Measurements from ENCODE around the gene TIMM21. TPM values are rescaled to one million over a fixed set of nuclear protein-coding genes. Genes with fewer than 3 reads are reported as not detected.
A peak's percentile ranks its signal among the peaks of the same experiment; 100 is the strongest.

Gene TIMM21
- total and polyA plus RNA-seq, 9 of the 15 experiments (the other 6 are each of a cell fraction or from before 2014, with no cell fraction given), result 54.7 to 229 (median 83.3) TPM

- TF ChIP-seq ARID2 (IDR thresholded peaks at IDR 0.05) (no peak), CBX5 (IDR thresholded peaks at IDR 0.05; ENCODE audit: borderline replicate concordance, low read depth) (no peak), ZNF140 (CRISPR knock-in tag; IDR thresholded peaks at IDR 0.05) (no peak), MCM7 (IDR thresholded peaks at IDR 0.05) (no peak), PCBP1 (IDR thresholded peaks at IDR 0.05; ENCODE audit: low read depth, low read length, poor library complexity, severe bottlenecking) (no peak), BRF1 (IDR thresholded peaks at IDR 0.05; ENCODE audit: borderline replicate concordance, extremely low read depth, insufficient read length) (no peak), CREB3L1 (IDR thresholded peaks at IDR 0.05; ENCODE audit: borderline replicate concordance, low read depth) (peak; percentile 70; the same call in 1 of the 2 replicates), ZBTB17 (CRISPR knock-in tag; IDR thresholded peaks at IDR 0.05) (no peak), E2F5 (CRISPR knock-in tag; IDR thresholded peaks at IDR 0.05) (no peak), RCOR1 (IDR thresholded peaks at IDR 0.05; ENCODE audit: borderline replicate concordance in 1 of 2, low read depth in 2 of 2, low read length in 2 of 2) (no peak), CXXC5 (CRISPR knock-in tag; IDR thresholded peaks at IDR 0.05) (peak; percentile 84), SMARCA5 (IDR thresholded peaks at IDR 0.05) (no peak), ELF2 (CRISPR knock-in tag; IDR thresholded peaks at IDR 0.05) (peak; percentile 40; the same call in 1 of the 2 replicates), ZFPM2 (CRISPR knock-in tag; IDR thresholded peaks at IDR 0.05) (no peak), CREB1 (IDR thresholded peaks at IDR 0.05) (peak; percentile 93), CREB1 (CRISPR knock-in tag; IDR thresholded peaks at IDR 0.05) (peak; percentile 84), ZNF197 (CRISPR knock-in tag; IDR thresholded peaks at IDR 0.05; ENCODE audit: low read depth) (peak; percentile 91), RBM14 (IDR thresholded peaks at IDR 0.05; ENCODE audit: borderline replicate concordance, insufficient read depth, low read depth, low read length) (no peak), ZC3H4 (CRISPR knock-in tag; IDR thresholded peaks at IDR 0.05; ENCODE audit: borderline replicate concordance) (no peak), ZNF445 (CRISPR knock-in tag; IDR thresholded peaks at IDR 0.05; ENCODE audit: low read depth) (no peak), NUFIP1 (IDR thresholded peaks at IDR 0.05; ENCODE audit: partially characterized antibody) (no peak), ZNF644 (tag; IDR thresholded peaks at IDR 0.05; ENCODE audit: low read depth) (peak; percentile 95)
- TF ChIP-seq, protein P1, sequence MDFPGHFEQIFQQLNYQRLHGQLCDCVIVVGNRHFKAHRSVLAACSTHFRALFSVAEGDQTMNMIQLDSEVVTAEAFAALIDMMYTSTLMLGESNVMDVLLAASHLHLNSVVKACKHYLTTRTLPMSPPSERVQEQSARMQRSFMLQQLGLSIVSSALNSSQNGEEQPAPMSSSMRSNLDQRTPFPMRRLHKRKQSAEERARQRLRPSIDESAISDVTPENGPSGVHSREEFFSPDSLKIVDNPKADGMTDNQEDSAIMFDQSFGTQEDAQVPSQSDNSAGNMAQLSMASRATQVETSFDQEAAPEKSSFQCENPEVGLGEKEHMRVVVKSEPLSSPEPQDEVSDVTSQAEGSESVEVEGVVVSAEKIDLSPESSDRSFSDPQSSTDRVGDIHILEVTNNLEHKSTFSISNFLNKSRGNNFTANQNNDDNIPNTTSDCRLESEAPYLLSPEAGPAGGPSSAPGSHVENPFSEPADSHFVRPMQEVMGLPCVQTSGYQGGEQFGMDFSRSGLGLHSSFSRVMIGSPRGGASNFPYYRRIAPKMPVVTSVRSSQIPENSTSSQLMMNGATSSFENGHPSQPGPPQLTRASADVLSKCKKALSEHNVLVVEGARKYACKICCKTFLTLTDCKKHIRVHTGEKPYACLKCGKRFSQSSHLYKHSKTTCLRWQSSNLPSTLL (IDR thresholded peaks at IDR 0.05), result no peak
- TF ChIP-seq, protein P2, sequence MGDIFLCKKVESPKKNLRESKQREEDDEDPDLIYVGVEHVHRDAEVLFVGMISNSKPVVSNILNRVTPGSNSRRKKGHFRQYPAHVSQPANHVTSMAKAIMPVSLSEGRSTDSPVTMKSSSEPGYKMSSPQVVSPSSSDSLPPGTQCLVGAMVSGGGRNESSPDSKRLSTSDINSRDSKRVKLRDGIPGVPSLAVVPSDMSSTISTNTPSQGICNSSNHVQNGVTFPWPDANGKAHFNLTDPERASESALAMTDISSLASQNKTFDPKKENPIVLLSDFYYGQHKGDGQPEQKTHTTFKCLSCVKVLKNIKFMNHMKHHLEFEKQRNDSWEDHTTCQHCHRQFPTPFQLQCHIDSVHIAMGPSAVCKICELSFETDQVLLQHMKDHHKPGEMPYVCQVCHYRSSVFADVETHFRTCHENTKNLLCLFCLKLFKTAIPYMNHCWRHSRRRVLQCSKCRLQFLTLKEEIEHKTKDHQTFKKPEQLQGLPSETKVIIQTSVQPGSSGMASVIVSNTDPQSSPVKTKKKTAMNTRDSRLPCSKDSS (IDR thresholded peaks at IDR 0.05; ENCODE audit: low read depth, partially characterized antibody), result no peak
These were observed at the start of gene TIMM21, which contains the start of gene FBXO15 (continued) for GRCh38 chr18:74147779-74148542.

Data from K562 (cell line).